IPS-18c (cell line): ENCODE data around the gene NUCKS1.
"Not testable (repeated sequence)": the region's sequence is repeated elsewhere in the genome, so short reads cannot be mapped to it uniquely, and the experiment has no call there.

ENCODE experiments used
- H3K4me3 ChIP-seq: 2 replicates; pipeline ENCODE4 v1.7.0; 2013; ENCODE audit warnings: low read depth, mild to moderate bottlenecking, low read length, moderate library complexity; ENCODE audit not compliant: insufficient read depth
- H3K9me3 ChIP-seq: one replicate; pipeline ENCODE4 v1.6.1; 2013; ENCODE audit warnings: mild to moderate bottlenecking, low read length, moderate library complexity; ENCODE audit not compliant: control insufficient read depth, insufficient read depth

The NUCKS1 gene

GRCh38 chr1:205748403-205749233 lies 1.4 kb downstream of the NUCKS1 start:
- peak overlapping the region; percentile 92 for H3K4me3 ChIP-seq
- no peaks in the 10 kb centered on the region for H3K9me3 ChIP-seq

DNA sequence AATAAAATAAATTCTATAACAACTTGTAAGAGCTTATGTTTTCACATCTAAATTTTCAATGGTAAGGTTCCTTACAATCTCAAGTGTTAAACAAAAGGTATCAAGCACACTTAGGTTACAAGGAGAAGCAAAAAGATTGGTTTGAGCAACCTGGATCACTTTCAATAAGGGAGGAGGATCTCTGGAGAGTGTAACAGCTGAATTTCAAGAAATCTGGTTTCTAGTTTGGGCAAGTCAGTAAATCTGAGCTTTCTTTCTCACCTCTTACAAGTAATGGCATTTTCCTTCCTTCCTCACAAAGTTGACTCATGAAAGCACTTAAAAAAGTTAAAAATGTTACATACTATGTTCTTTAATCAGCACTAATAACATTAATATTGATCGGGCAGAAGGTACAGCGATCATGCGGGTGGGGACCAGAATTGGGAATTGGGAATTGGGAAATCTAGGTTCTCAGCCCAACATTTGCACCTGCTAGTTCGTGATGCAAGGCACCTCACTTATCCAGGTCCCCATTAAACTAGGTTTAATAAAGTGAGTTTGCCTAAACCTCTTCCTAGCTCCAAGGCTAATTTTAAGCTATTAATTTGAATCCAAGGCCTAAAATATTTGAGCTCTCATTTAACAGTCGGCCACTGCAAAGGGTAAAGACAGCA lies 3.1 kb downstream of the NUCKS1 start:
- Histone ChIP-seq H3K9me3 (no peaks in the 10 kb centered on the region), H3K4me3 (no peak overlapping the region)

- H3K4me3 ChIP-seq: no peak overlapping the region
- H3K9me3 ChIP-seq: no peaks in the 10 kb centered on the region
Measured at GRCh38 chr1:205744403-205744802, 5.6 kb downstream of the NUCKS1 start.

DNA sequence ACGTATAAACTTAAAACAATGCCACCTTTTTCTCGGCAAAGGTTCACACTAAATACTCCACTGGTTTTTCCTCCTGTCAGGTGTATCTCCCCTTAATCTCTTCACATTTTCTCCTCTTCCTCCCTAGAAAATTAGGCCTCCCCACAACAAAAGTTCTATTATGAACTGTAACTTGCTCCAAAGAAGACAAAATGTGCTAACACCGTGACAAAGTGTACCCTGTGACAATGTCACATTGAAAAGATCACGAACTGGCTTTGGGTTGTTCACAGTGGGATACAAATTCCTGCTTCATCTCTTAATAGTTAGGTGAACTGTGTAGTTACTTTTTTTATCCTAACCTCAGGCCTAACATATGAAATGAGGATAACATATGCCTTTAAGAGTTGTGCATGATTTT lies 6.0 kb downstream of the NUCKS1 start:
- H3K4me3 ChIP-seq: no peak overlapping the region

GRCh38 chr1:205741681-205742080 lies 8.3 kb downstream of the NUCKS1 start:
- no peaks in the 10 kb centered on the region for H3K9me3 ChIP-seq
- H3K4me3 ChIP-seq: no peak overlapping the region

More for the DNA sequence above, 6.0 kb downstream of the NUCKS1 start:
- H3K9me3 ChIP-seq: no peaks in the 10 kb centered on the region

GRCh38 chr1:205739348-205740160 lies 10.4 kb downstream of the NUCKS1 start:
- no peaks in the 10 kb centered on the region for H3K9me3 ChIP-seq

GRCh38 chr1:205735218-205735617 lies 14.8 kb downstream of the NUCKS1 start:
- Histone ChIP-seq H3K4me3 (no peak overlapping the region), H3K9me3 (no peaks in the 10 kb centered on the region)

More at GRCh38 chr1:205739348-205740160, 10.4 kb downstream of the NUCKS1 start:
- no peak overlapping the region for H3K4me3 ChIP-seq

- no peaks in the 10 kb centered on the region for H3K9me3 ChIP-seq
- no peak overlapping the region for H3K4me3 ChIP-seq
Measured at GRCh38 chr1:205733438-205734175, 16.4 kb downstream of the NUCKS1 start.

GRCh38 chr1:205729945-205730610 lies 19.9 kb downstream of the NUCKS1 start:
- Histone ChIP-seq H3K4me3 (no peak overlapping the region), H3K9me3 (no peaks in the 10 kb centered on the region)

- Histone ChIP-seq H3K4me3 (no peak overlapping the region), H3K9me3 (no peaks in the 10 kb centered on the region)
Measured at GRCh38 chr1:205726619-205727125, 23.3 kb downstream of the NUCKS1 start.

GRCh38 chr1:205725514-205725913 lies 24.5 kb downstream of the NUCKS1 start:
- H3K9me3 ChIP-seq: no peaks in the 10 kb centered on the region
- no peak overlapping the region for H3K4me3 ChIP-seq

DNA sequence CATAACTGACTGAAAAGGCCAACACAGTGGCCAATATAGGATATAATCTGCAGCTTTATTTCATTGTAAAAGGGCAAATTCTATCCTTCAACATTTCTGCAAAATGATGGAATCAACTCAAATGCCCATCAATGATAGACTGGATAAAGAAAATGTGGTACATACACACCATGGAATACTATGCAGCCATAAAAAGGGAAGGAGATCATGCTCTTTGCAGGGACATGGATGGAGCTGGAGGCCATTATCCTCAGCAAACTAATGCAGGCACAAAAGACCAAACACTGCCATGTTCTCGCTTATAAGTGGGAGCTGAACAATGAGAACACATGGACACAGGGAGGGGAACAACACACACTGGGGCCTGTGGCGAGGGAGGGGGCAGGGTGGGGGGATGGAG lies 29.2 kb downstream of the NUCKS1 start:
- H3K9me3 ChIP-seq, H3K4me3 ChIP-seq: not testable (repeated sequence)

GRCh38 chr1:205719762-205720161 lies 30.2 kb downstream of the NUCKS1 start:
- no peaks in the 10 kb centered on the region for H3K9me3 ChIP-seq

DNA sequence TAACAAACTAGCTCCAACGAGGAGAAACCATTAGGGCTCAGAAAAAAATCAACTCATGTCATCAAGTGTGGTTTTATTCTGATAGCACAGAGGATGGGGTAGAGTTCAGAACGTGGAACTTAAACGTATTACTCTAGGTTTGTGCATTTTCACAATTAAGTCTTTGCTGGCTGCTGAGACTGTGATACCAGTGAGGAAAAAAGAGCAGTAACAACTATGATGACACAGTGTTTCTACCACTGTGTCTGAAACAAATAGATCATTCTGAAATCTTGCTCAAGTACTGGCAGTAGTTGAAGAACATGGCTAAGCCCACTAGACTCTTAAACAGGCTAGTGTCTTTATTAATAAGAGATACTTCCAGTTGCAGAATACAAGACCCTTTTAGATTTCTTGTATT lies 31.0 kb downstream of the NUCKS1 start:
- Histone ChIP-seq H3K4me3 (no peak overlapping the region), H3K9me3 (no peaks in the 10 kb centered on the region)

More at GRCh38 chr1:205719762-205720161, 30.2 kb downstream of the NUCKS1 start:
- no peak overlapping the region for H3K4me3 ChIP-seq

DNA sequence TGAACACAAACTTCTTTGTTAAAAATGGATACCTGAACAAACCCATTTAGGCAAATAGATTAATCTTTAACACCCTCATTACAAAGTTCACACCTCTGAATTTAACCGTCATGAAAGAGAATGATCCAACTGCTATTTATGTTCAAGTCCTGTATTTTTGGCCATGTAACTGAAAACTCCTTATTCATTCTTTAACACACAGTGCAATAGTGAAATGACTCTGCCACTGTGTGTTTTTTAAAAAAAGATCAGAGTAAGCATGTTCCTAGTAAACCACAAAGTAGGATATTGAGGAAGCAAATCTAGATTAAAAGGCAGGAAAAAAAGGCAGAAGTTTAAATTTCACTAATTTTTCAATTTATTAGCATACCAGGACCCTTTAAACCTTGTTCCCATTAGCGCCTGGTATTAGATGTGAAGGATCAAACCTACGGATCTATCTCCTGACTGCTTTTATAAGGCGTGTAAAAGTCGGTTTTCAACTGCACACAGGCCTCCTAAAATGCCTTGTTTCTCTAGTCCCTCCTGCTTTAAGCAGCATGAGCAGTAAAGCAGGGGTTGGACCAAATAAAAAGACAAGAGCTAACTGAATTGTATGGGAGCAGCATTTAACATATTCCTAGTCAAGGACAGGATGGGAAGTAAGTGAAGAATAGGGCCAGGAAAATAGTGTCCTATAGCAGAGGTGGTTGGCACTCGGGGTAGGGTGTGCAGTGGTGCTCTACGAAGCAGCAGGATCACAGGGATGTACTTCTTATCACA lies 33.4 kb downstream of the NUCKS1 start:
- no peak overlapping the region for H3K4me3 ChIP-seq
- no peaks in the 10 kb centered on the region for H3K9me3 ChIP-seq

DNA sequence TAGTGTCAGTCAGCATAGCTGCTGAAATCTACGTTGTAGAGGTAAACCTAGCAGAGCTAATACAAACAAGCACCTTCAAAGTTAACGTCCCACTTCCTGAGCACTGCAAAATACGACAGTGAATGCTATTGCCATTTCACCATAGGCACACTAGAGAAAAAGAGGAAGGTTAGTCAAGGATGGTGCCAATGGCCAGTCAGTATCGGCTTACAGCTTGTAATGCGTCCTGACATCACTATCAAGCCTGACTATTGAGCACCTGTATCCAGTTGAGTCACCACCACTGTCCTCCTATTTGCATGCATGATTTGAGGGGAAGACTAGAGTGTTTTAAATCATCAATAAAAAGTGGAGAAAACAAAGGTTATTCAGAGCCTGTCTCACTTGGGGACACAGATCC lies 34.4 kb downstream of the NUCKS1 start:
- no peaks in the 10 kb centered on the region for H3K9me3 ChIP-seq
- H3K4me3 ChIP-seq: no peak overlapping the region
